GM19240 (cell line): ENCODE data around the gene RNF212B.

Source experiments
- DNase-seq: peaks from one replicate; pipeline ENCODE4 v3.0.0; 2011; ENCODE audit warnings: low spot score; ENCODE audit not compliant: insufficient read length

RNF212B gene

GRCh38 chr14:23296012-23296777 lies 58.5 kb downstream of the RNF212B start:
- no peak for DNase-seq

- no peak for DNase-seq
Measured at GRCh38 chr14:23297096-23297495, 59.4 kb downstream of the RNF212B start.

GRCh38 chr14:23297611-23298277 lies 60.0 kb downstream of the RNF212B start:
- no peak for DNase-seq

DNA sequence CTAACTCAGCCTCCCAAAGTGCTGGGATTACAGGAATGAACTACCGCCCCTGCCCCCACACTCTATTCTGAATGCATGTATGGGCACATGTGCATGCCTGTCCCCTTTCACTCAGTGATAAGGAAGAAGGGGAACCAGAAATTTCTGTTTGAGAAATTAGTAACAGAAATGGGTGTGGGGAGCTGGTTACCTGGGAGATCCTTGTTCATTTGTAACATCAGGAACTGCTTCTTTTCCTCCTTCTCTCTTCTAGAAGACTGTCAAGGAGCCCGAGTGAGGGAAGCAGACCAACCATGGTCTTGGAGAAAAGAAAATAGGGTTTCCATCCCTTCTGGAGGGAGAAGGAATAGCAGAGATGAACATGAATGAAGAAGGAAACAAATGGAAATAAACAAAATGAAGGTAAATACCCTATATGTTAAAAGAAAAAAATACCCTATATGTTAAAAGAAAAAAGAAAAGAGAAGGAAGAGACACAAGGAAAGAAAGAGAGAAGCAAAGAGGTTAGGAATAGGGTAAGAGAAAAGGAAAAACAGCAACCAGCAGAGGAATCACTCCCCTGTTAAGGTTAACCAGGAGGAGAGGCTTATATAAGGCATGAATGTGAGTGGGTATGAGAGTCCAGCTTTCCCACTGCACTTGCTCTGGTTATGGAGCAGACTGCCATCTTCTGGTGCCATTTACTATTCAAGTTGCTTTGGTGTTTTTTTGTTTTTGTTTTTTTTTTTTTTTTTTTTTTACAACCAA lies 61.6 kb downstream of the RNF212B start:
- DNase-seq = no peak

DNA sequence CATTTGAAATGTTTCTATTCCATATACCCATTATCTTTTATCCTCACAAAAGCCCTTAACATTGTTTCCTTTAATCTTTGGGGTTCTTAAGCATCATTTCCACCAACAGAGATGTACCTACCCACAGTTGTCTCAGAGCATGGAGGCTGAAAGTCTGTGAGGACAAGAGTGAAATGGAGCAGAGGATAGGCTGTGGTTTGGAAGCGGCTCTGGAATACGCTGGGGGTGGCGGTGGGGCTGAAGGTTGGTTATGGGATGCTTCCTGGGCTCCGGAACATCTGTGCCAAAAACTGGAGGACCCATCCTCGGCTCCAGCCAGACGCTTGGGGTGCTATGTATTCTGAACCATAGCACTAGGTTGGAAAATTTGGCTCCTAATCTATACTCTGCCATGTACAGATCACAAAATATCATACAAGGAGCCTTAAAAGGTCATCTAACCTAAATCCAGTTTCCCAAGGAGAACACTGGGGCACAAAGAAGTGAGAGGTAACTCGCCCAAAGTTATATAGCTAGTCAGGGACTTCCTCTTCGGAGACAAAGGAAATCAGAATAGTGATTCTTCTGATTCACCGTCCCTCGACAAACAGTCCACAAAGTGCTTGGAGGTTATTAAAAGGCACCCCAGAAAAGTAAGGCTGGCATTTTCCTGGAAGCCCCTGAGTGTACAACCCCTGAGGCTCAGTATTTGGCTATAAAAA lies 62.4 kb downstream of the RNF212B start:
- DNase-seq = no peak

DNA sequence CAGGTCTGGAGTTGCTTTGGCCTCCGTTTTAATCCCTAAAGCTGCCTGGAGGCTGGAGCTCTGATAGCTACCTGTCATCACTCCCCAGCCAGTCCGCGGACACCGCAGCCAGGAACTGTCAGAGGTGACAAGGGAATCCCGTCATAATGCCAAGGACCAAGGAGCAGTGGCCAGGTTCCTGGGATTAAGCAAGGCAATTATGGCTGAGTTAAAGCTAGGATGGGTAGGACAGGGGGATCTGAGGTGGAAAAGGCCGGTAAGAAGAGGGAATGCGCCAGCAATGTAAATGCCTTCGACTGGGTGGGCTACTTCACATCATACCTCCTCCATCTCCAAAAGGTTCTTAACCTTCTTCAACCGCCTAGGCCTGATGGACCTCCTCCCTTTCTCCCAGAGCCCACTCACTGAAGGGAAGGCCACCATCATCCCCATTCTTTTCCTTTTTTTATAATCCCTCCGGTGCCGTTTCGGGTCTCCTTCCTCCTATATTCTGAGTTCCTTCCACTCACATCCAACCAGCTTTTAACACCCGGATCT lies 63.0 kb downstream of the RNF212B start:
- DNase-seq = no peak

- DNase-seq = peak; percentile 93
Measured at GRCh38 chr14:23301288-23301968, 63.7 kb downstream of the RNF212B start.

GRCh38 chr14:23301969-23302289 lies 64.2 kb downstream of the RNF212B start:
- DNase-seq = no peak

GRCh38 chr14:23302290-23303225 lies 64.8 kb downstream of the RNF212B start, which contains the start of gene PPP1R3E:
Gene PPP1R3E, minus strand, starts transcription at chr14:23302859. Its CDS starts 283 bp downstream, at chr14:23302576.
- DNase-seq = no peak

GRCh38 chr14:23306412-23307145 lies 68.8 kb downstream of the RNF212B start, which contains the start of gene BCL2L2:
Gene BCL2L2, plus strand, starts transcription at chr14:23306833. Its CDS starts 935 bp downstream, at chr14:23307768.
- no peak for DNase-seq

DNA sequence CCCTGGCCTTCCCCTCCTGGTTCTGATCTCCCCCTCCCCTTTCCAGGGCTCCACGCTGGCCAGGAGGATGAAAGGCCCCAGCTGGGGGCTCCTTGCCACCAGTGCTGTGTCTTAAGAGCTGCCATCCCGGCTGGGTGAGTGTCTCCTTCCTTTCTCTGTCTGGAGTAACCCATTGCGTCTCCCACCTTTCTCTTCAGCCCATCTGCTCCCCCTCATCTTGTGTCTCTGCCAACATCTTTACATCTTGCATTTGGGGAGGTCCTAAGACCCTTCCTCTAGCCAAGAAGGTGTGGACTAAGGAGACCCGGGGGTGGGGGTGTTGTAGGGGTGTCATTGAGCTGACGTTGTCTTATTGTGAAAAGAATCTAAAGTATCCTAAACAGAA lies 69.4 kb downstream of the RNF212B start:
- DNase-seq = no peak

DNA sequence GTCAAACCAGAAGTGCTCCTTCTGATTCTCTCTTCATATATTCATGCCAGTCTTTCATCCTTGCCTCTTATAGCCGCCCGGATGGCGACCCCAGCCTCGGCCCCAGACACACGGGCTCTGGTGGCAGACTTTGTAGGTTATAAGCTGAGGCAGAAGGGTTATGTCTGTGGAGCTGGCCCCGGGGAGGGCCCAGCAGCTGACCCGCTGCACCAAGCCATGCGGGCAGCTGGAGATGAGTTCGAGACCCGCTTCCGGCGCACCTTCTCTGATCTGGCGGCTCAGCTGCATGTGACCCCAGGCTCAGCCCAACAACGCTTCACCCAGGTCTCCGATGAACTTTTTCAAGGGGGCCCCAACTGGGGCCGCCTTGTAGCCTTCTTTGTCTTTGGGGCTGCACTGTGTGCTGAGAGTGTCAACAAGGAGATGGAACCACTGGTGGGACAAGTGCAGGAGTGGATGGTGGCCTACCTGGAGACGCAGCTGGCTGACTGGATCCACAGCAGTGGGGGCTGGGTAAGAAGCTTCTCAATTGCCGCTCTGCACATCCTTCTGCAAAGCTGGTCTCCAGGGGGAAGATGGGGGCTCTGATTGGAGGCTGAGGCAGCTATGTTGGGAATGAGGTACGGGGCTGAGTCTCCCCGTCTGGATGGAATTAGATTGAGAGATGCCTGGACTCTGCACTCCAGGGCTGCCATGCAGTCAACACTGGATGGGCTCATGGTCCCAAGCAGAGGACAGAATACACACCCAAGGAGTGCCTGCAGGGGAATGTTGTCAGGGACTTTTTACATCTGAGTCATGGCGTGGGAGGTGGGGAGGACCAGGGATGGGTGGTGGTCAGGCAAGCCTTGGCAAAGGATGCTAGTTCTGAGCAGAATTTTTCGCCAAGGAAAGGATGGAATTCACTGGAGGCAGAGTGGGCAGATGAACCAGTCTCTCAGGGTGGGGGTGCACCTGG lies 70.2 kb downstream of the RNF212B start:
- no peak for DNase-seq

DNA sequence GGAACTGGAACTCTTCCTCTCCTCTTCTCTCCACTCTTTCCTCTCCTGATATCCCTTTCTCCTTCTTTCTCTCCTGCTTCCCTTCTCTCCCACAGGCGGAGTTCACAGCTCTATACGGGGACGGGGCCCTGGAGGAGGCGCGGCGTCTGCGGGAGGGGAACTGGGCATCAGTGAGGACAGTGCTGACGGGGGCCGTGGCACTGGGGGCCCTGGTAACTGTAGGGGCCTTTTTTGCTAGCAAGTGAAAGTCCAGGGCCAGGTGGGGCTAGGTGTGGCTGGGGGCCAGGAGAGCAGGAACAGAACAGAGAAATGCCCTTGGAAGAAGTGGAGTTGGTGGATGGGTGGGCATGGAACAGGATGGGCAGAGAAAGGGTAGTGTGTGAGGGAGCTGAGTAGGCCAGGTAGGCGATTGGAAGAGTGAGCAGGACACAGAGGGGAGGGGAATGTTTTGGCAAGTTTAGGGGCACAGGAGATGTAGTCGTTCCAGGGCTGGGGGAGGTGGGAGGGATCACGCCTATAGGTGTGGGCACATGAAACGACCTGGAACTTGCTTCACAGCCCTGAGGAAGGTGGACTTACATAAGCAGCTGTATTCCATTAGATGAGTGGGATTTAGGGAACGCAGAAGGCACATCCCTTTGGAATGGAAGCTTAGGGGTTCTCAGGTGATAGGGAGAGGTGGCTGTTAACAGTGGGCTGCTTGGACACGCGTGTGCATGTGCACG lies 71.1 kb downstream of the RNF212B start:
- no peak for DNase-seq

GRCh38 chr14:23310546-23310945 lies 72.8 kb downstream of the RNF212B start:
- DNase-seq = no peak

- DNase-seq = no peak
Measured at GRCh38 chr14:23316300-23316699, 78.6 kb downstream of the RNF212B start.

GRCh38 chr14:23319746-23320583 lies 82.2 kb downstream of the RNF212B start:
- DNase-seq = no peak
